ENCODE results near the gene B3GALNT2. TPM values are rescaled to one million over a fixed set of nuclear protein-coding genes. Genes with fewer than 3 reads are reported as not detected.

Gene B3GALNT2
- total and polyA plus RNA-seq, 2 of the 8 experiments (the other 6 are each of a cell fraction or from before 2014, with no cell fraction given) = 15.4 to 39.4 TPM

DNA sequence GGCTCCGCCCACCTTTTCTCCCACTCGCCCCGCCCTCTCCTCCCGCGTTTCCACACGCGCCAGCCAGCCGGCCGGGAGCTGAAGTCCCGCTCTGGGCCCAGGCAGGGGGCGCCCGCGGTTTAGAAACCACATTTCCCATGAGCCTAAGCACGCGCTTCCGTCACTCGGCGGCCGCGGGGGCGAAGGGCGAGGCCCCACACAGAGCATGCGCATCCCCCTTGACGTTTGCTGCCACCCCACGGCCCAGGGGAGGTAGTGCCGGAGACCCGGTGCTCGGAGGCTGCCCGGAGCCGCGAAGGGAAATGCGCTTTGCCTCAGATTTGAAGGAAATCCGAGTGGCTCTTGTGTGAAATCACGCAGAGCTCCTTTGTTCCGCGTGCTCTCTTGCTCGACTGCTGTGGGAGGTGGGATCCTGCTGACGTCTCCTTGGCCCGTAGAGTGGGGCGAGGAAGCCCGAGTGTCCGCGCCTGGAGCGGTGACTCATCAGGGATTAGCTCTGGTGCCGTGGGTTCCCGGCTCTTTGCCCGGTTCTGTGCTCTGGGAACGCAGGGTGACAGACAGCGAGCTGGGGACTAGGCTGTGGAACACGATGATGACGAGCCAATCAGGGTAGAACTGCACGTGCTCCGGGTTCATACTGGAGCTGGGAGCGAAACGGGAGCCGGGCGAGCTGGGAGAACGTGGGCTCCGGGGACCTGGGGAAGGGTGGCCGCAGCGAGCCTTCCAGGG lies 406 bp upstream of the B3GALNT2 start (continued):
- TF ChIP-seq, protein P1, sequence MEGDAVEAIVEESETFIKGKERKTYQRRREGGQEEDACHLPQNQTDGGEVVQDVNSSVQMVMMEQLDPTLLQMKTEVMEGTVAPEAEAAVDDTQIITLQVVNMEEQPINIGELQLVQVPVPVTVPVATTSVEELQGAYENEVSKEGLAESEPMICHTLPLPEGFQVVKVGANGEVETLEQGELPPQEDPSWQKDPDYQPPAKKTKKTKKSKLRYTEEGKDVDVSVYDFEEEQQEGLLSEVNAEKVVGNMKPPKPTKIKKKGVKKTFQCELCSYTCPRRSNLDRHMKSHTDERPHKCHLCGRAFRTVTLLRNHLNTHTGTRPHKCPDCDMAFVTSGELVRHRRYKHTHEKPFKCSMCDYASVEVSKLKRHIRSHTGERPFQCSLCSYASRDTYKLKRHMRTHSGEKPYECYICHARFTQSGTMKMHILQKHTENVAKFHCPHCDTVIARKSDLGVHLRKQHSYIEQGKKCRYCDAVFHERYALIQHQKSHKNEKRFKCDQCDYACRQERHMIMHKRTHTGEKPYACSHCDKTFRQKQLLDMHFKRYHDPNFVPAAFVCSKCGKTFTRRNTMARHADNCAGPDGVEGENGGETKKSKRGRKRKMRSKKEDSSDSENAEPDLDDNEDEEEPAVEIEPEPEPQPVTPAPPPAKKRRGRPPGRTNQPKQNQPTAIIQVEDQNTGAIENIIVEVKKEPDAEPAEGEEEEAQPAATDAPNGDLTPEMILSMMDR (IDR thresholded peaks at IDR 0.05; ENCODE audit: control extremely low read depth in 1 of 3, insufficient read depth in 1 of 3, low read depth in 1 of 3, low read length in 3 of 3) = peak; percentile 67 to 85 (median 78)
- TF ChIP-seq PHF8 (conservative IDR thresholded peaks at IDR 0.05; ENCODE audit: low read depth, low read length) = peak; percentile 50
- no peak for TF ChIP-seq TCF12 (IDR thresholded peaks at IDR 0.05; ENCODE audit: low read depth, low read length)
- peak; percentile 59 for TF ChIP-seq ASH2L (IDR thresholded peaks at IDR 0.05; ENCODE audit: low read length)
- TF ChIP-seq EP300 (IDR thresholded peaks at IDR 0.05; ENCODE audit: borderline replicate concordance in 1 of 2, low read depth in 2 of 2, low read length in 2 of 2) = no peak
- no peak for TF ChIP-seq KDM5A (IDR thresholded peaks at IDR 0.05; ENCODE audit: low read length)
- TF ChIP-seq GTF2F1 (IDR thresholded peaks at IDR 0.05; ENCODE audit: borderline replicate concordance, low read depth, low read length) = no peak
- no peak for TF ChIP-seq CBX8 (IDR thresholded peaks at IDR 0.05; ENCODE audit: borderline replicate concordance, low read depth, low read length)
- no peak for TF ChIP-seq RNF2 (IDR thresholded peaks at IDR 0.05; ENCODE audit: borderline replicate concordance, low read depth, low read length, missing control alignments, poor library complexity, severe bottlenecking)
- no peak for TF ChIP-seq POU5F1 (IDR thresholded peaks at IDR 0.05; ENCODE audit: low read depth, low read length)
- TF ChIP-seq JUN (IDR thresholded peaks at IDR 0.05; ENCODE audit: low read depth, low read length) = no peak
- no peak for TF ChIP-seq RXRA (IDR thresholded peaks at IDR 0.05; ENCODE audit: insufficient read depth, low read depth, low read length)
- TF ChIP-seq, protein P2, sequence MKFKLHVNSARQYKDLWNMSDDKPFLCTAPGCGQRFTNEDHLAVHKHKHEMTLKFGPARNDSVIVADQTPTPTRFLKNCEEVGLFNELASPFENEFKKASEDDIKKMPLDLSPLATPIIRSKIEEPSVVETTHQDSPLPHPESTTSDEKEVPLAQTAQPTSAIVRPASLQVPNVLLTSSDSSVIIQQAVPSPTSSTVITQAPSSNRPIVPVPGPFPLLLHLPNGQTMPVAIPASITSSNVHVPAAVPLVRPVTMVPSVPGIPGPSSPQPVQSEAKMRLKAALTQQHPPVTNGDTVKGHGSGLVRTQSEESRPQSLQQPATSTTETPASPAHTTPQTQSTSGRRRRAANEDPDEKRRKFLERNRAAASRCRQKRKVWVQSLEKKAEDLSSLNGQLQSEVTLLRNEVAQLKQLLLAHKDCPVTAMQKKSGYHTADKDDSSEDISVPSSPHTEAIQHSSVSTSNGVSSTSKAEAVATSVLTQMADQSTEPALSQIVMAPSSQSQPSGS (IDR thresholded peaks at IDR 0.05; ENCODE audit: low read length) = no peak; the same call in 1 of the 2 replicates
- TF ChIP-seq SUZ12 (IDR thresholded peaks at IDR 0.05; ENCODE audit: low read length) = no peak
- TF ChIP-seq, protein P3, sequence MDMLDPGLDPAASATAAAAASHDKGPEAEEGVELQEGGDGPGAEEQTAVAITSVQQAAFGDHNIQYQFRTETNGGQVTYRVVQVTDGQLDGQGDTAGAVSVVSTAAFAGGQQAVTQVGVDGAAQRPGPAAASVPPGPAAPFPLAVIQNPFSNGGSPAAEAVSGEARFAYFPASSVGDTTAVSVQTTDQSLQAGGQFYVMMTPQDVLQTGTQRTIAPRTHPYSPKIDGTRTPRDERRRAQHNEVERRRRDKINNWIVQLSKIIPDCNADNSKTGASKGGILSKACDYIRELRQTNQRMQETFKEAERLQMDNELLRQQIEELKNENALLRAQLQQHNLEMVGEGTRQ (IDR thresholded peaks at IDR 0.05; ENCODE audit: low read length) = no peak
- peak; percentile 68 for TF ChIP-seq SAP30 (IDR thresholded peaks at IDR 0.05; ENCODE audit: insufficient read depth, insufficient replicate concordance, low read length)

All from H1 (cell line).